OCI-LY3 (cell line): ENCODE measurements around the gene ENC1.

Source experiments
- CTCF ChIP-seq: fragments of 200-600, 300-600 bp; sonication (generic); IDR thresholded peaks from 2 replicates; pipeline ENCODE4 v1.5.1; 2014; ENCODE audit warnings: antibody characterized with exemption, low read length, low read depth
- EZH2phosphoT487 ChIP-seq: fragments of 200-600 bp; shearing (Covaris generic); IDR thresholded peaks from 2 replicates; pipeline ENCODE4 v1.6.1; 2018; ENCODE audit warnings: antibody characterized with exemption, mixed run types, low read depth

DNA sequence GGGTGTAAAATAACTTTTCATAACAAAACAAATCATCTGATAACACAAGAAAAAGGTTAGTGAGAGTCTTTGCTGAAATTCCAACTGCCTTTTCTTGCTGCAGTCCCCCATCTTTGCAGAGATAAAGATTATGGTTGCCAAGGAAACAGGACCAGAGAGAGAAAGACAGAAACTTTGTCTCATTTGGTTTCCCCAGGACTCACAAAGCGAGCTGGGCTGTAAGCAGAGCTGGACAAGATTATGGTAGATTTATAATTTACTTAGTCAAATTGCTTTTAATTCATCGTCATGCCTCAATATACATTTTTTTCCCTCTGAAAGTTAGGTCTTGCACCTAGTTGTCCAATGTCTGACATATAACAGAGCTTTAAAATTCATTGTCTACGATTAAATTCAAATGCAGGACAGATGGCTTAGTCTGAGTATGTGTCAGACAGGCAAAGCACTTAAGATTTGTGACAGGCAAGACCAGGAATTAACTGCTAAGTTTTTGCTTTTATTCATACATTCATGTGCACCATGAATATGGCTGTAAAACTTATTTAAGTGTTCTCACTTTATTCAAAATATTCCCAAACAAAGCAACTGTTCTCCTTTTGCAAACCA is 17.4 kb downstream of the ENC1 start:
- TF ChIP-seq CTCF: no peak
- TF ChIP-seq EZH2phosphoT487: no peak
